ENCODE results near the gene PRSS2. TPM values are rescaled to one million over a fixed set of nuclear protein-coding genes. Genes with fewer than 3 reads are reported as not detected.

PRSS2 gene
- total RNA-seq, 3 donors from 2014 or later (not counting 1 experiment from before 2014, with no cell fraction given) = not detected

GRCh38 chr7:142784096-142784495 lies 13.3 kb downstream of the PRSS2 start:
- Mint-ChIP-seq H3K27ac (peak overlapping the region; percentile 92 to 100), H3K9me3 (peaks cover 0 to 2% of the 10 kb centered on the region in 2 donors), H3K27me3 (ENCODE audit: low read depth in 2 of 2) (no peaks in the 10 kb centered on the region), H3K4me3 (no peak overlapping the region), H3K4me1 (peaks cover 70 to 85% of the 10 kb centered on the region in 2 donors), H3K36me3 (no peaks in the 10 kb centered on the region)
- no peaks in the 10 kb centered on the region for H3K27me3 ChIP-seq (ENCODE audit: control insufficient read depth, insufficient read depth, low read length)
- peaks cover 43% of the 10 kb centered on the region for H3K4me1 ChIP-seq (ENCODE audit: control insufficient read depth, insufficient read depth, low read length)
- DNase-seq = peak in 1 of 2 donors; percentile 23
- peak overlapping the region; percentile 99 for H3K27ac ChIP-seq (ENCODE audit: low read length)
- no peak for TF ChIP-seq CTCF (IDR thresholded peaks at IDR 0.05)
- no peak overlapping the region for H3K4me3 ChIP-seq (ENCODE audit: low read length)
- intact Hi-C loops (cut with micrococcal nuclease) = loop anchor here (2.0 kb wide), 1 partner anchor 15 kb away; no protein-coding TSS in a partner anchor
- 88% methylated on average over 6 of the region's 7 CpGs for WGBS (ENCODE audit: insufficient coverage)
- no peak for ATAC-seq
- no peaks in the 10 kb centered on the region for H3K9me3 ChIP-seq (ENCODE audit: control insufficient read depth, insufficient read depth, low read length)
- H3K36me3 ChIP-seq (ENCODE audit: control insufficient read depth, insufficient read depth, low read length) = no peaks in the 10 kb centered on the region

- DNase-seq (peak in 1 of 2 donors; percentile 69), ATAC-seq (peak in 1 of 3 donors; percentile 3)
- WGBS (ENCODE audit: insufficient coverage) = 48% methylated on average over 5 of the region's 8 CpGs
- peak overlapping the region; percentile 99 for H3K27ac ChIP-seq (ENCODE audit: low read length)
- no peaks in the 10 kb centered on the region for H3K36me3 Mint-ChIP-seq
- no peak overlapping the region for H3K4me3 ChIP-seq (ENCODE audit: low read length)
- peak overlapping the region; percentile 65 for H3K4me3 Mint-ChIP-seq
- H3K9me3 ChIP-seq (ENCODE audit: control insufficient read depth, insufficient read depth, low read length) = no peaks in the 10 kb centered on the region
- intact Hi-C loops (cut with micrococcal nuclease) = loop anchor here (2.0 kb wide), 1 partner anchor 14 kb away; no protein-coding TSS in a partner anchor
- no peaks in the 10 kb centered on the region for H3K27me3 ChIP-seq (ENCODE audit: control insufficient read depth, insufficient read depth, low read length)
- H3K36me3 ChIP-seq (ENCODE audit: control insufficient read depth, insufficient read depth, low read length) = no peaks in the 10 kb centered on the region
- H3K27ac Mint-ChIP-seq = peak overlapping the region; percentile 92 to 100
- H3K4me1 Mint-ChIP-seq = peaks cover 71 to 84% of the 10 kb centered on the region in 2 donors
- peaks cover 43% of the 10 kb centered on the region for H3K4me1 ChIP-seq (ENCODE audit: control insufficient read depth, insufficient read depth, low read length)
- H3K9me3 Mint-ChIP-seq = peaks cover 0 to 2% of the 10 kb centered on the region in 2 donors
- TF ChIP-seq CTCF (IDR thresholded peaks at IDR 0.05) = no peak
- no peaks in the 10 kb centered on the region for H3K27me3 Mint-ChIP-seq (ENCODE audit: low read depth in 2 of 2)
Observed at GRCh38 chr7:142784716-142785115, 13.9 kb downstream of the PRSS2 start.

GRCh38 chr7:142785841-142786250 lies 15.1 kb downstream of the PRSS2 start:
- intact Hi-C loops (cut with micrococcal nuclease) = loop anchor here (2.0 kb wide), 1 partner anchor 13 kb away; no protein-coding TSS in a partner anchor
- ATAC-seq = peak; percentile 79 to 93 (median 83)
- no peaks in the 10 kb centered on the region for H3K36me3 Mint-ChIP-seq
- TF ChIP-seq CTCF (IDR thresholded peaks at IDR 0.05) = no peak
- H3K9me3 ChIP-seq (ENCODE audit: control insufficient read depth, insufficient read depth, low read length) = no peaks in the 10 kb centered on the region
- peaks cover 70 to 84% of the 10 kb centered on the region in 2 donors for H3K4me1 Mint-ChIP-seq
- peaks cover 3% of the 10 kb centered on the region for H3K36me3 ChIP-seq (ENCODE audit: control insufficient read depth, insufficient read depth, low read length)
- H3K27me3 Mint-ChIP-seq (ENCODE audit: low read depth in 2 of 2) = no peaks in the 10 kb centered on the region
- peak overlapping the region; percentile 63 for H3K4me3 ChIP-seq (ENCODE audit: low read length)
- peak; percentile 84 to 92 for DNase-seq
- peaks cover 0 to 2% of the 10 kb centered on the region in 2 donors for H3K9me3 Mint-ChIP-seq
- H3K4me3 Mint-ChIP-seq = peak overlapping the region; percentile 87
- 17% methylated on average over 2 of the region's 8 CpGs for WGBS (ENCODE audit: insufficient coverage)
- H3K4me1 ChIP-seq (ENCODE audit: control insufficient read depth, insufficient read depth, low read length) = peaks cover 51% of the 10 kb centered on the region
- H3K27me3 ChIP-seq (ENCODE audit: control insufficient read depth, insufficient read depth, low read length) = no peaks in the 10 kb centered on the region
- peak overlapping the region; percentile 92 to 100 for H3K27ac Mint-ChIP-seq
- H3K27ac ChIP-seq (ENCODE audit: low read length) = peak overlapping the region; percentile 99

All from natural killer cell (primary cell).